Neural progenitor cell (in vitro differentiated cells): ENCODE results near the gene CEBPB.

Source experiments
- EZH2 ChIP-seq: fragments of 200-600 bp; sonication (generic); IDR thresholded peaks from 2 replicates; pipeline ENCODE4 v1.6.1; 2017; ENCODE audit warnings: antibody characterized with exemption, mild to moderate bottlenecking, moderate library complexity
- EZH2phosphoT487 ChIP-seq: fragments of 200-600 bp; sonication (generic); IDR thresholded peaks from 2 replicates; pipeline ENCODE4 v1.6.1; 2017; ENCODE audit warnings: antibody characterized with exemption
- TF ChIP-seq, protein P1 (sequence below): fragments of 200-600 bp; sonication (generic); IDR thresholded peaks from 2 replicates; pipeline ENCODE4 v1.5.1; 2017; ENCODE audit warnings: antibody characterized with exemption, mild to moderate bottlenecking

DNA sequence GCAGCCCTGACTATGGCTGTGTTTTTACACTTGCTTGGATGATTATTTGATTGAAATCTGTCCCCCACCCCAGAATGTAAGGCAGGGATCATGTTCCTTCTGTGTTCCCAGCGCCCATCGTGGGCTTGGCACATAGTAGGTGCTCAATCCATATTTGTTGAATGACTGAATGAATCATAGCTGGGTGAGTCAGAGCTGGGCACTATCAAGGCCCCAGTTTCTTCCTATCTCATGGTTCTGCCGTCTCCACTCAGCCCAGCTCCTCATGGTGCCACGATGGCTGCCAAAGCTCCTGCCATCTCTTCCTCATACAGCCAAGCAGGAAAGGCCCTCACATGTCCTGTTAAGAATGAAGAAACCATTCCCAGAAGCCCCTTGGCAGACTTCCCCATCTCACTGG is 29.0 kb downstream of the CEBPB start:
- TF ChIP-seq, protein P1, sequence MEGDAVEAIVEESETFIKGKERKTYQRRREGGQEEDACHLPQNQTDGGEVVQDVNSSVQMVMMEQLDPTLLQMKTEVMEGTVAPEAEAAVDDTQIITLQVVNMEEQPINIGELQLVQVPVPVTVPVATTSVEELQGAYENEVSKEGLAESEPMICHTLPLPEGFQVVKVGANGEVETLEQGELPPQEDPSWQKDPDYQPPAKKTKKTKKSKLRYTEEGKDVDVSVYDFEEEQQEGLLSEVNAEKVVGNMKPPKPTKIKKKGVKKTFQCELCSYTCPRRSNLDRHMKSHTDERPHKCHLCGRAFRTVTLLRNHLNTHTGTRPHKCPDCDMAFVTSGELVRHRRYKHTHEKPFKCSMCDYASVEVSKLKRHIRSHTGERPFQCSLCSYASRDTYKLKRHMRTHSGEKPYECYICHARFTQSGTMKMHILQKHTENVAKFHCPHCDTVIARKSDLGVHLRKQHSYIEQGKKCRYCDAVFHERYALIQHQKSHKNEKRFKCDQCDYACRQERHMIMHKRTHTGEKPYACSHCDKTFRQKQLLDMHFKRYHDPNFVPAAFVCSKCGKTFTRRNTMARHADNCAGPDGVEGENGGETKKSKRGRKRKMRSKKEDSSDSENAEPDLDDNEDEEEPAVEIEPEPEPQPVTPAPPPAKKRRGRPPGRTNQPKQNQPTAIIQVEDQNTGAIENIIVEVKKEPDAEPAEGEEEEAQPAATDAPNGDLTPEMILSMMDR = no peak
- TF ChIP-seq EZH2phosphoT487 (no peak), EZH2 (no peak)
